Activated CD8-positive, alpha-beta memory T cell treated with anti-CD3 and anti-CD28 coated beads, Interleukin-2, amount 50 U/mL, for 4 hours (primary cell): ENCODE results near the gene SCAND1.
"Not testable (repeated sequence)": the region's sequence is repeated elsewhere in the genome, so short reads cannot be mapped to it uniquely, and the experiment has no call there.

ENCODE experiments used
- DNase-seq: peaks from one replicate; pipeline ENCODE4 v3.0.0-alpha.2; 2020

The SCAND1 gene

DNA sequence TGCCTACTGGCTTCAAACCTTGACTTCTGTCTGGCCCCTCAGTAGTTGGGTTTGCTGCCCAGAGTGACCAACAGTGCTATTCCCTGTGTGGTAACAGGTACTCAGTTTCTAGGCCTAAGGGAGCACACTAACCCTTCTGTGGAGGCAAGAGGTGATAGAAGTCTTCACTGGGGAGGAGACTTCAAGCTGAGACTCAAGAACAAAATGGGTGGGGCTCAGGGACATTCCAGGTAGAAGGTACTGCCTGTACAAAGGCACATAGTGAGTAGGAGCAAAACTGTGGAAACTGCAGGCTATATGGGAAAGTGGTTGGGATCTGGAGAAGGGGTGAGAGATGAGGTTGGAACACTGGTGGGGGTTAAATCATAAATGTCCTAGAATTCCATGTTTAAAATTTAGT, 2.3 kb upstream of the SCAND1 start:
- DNase-seq, result no peak

DNA sequence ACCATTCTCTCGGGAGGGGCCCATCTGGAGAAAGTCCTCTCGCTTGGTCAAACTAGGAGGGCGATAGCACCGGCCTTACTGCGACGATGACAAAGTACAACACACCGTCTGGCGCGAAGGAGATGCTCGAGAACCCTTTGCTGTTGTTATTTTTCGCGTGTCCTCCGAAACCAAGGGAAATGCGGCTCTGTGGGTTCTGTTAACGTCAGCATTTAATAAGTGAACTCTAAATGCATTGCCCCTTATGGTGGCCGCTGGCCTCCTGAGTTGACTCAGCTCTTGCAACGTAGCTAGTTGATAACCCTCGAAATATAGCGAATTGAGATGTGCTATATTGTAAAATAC, 577 bp upstream of the SCAND1 start:
- no peak for DNase-seq

DNA sequence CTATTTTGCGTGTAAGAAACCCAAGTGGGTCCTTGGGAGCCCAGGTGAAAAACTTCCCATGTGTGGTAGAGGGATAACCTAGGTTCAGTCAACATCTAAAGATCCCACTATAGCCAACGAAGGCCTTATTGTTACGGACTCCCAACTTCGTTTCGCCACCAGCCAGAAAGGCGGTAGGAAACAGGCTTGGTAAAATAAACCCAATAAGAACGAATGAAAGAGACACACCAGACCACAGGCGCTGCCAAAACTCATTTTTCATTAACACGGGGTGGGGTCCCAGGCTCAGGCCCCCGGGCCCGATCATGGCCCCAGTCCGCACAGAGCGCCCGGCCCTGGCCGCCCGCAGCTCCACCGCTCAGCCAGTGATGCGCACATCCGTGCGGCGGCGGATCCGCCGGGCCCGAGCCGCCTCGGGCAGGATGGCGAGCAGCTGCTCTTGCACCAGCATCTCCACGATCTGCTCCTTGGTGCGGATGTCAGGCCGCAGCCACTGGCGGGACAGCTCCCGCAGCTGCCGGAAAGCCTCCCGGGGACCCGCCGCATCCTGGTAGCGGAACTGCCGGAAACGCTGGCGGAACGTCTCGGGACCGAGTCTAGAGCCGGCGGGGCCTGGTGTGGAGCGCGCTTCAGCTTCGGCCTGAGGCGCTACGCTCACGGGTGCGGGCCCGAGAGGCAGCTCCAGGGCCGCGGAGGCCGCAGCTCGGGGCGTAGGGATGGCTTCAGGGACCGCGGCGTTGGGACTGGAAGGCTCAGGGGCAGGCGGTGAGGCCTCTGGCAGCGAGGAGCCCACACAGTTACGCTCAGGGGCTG, 709 bp downstream of the SCAND1 start:
- DNase-seq, result peak; percentile 57

DNA sequence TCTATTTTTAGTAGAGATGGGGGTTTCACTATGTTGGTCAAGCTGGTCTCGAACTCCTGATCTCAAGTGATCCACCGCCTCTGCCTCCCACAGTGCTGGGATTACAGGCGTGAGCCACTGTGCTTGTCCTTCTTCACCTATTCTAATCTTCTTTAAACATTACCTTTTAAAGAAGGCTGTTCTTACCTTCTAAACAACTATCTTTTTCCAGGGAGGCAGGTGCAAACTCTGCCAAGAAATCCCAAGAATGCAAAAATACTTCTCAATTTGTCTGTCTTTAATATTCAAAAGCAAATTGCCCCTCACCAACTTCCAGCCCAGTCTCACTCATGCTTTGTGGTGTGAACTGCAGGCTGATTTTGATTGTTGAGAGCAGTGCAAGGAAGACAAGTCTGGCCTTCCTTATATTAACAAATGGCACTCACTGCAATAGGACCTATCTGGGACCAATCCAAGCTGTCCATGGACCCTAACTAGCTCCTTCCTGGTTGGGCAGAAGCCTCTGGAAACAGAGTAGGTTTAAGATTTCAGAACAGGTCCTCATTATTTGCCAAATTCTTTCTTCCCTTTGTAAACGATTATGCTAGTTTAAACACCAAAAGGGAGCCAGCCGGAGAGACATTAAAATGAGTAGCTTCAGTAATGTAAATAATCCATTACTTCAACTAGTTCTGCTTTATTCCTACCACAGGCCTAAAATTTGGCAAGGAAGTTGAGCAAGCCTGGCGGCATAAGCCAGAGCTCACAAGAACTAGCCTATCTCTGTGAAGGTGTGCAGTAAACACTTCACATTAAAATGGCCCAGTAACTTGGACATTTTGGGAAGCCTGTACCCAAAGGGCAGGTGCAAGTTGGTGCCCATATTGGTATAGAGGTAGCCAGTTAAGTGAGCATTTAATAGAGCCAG, 1.6 kb downstream of the SCAND1 start:
- DNase-seq, result no peak

DNA sequence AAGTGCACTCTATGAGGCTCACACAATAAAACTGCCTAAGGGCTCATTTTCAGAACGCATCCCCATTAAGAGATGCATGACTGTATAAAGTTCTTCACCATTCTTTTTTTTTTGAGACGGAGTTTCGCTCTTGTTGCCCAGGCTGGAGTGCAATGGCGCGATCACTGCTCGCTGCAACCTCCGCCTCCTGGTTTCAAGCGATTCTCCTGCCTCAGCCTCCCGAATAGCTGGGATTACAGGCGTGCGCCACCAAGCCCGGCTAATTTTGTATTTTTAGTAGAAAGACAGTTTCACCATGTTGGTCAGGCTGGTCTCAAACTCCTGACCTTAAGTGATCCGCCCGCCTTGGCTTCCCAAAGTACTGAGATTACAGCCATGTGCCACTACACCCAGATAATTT, 2.2 kb downstream of the SCAND1 start:
- DNase-seq, result not testable (repeated sequence)

DNA sequence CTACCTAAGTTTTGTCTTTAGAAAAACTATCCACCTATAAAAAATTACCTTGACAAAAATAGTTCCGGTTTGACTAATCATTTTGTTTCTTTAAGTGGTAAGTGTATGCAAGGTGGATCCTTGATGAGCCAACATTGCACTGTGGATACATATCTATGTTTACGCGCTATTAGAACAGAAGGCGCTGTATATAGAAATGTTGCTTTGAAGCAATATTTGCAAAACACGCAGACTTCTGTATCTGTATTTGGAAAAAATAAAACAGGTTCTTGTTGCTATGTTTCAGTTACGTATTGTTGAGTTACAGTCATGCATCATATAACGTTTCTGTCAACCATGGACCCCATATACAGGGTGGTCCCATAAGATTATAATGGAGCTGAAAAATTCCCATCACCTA, 4.2 kb downstream of the SCAND1 start:
- no peak for DNase-seq

DNA sequence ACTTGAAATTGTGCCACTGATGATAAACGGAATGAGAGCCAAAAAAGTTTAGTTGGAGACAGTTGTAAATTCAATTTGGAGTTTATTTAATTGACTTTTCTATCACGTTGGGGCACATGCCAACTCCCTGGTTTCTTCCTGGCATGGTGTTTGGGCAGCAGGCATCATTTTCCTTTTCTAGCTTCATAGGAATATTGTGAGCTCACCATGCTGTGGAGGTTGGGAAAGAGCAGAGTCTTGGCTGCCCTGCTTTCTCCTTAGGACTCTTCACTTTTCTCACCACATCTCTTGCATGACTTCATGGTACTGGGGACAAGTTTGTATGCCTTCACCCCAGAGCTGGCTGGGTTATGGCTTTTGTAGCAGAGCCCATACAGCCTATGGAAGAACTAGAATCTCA, 6.4 kb downstream of the SCAND1 start:
- DNase-seq, result no peak

DNA sequence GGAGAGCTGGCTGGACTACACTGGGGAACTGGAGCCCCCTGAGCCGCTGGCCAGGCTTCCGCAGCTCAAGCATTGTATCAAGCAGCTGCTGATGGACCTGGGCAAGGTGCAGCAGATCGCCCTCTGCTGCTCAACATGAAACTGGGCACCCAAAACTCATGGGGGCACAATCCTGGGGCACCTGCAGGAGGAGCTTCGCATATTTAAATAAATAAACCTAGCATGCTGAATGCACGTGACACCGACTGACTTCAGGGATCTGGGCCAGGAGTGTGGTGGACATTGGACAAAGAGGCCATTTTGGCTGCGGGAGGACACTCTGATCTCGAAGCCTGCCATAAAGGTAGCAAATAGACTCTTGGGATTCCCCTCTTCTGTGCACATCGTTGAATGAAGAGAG, 6.8 kb downstream of the SCAND1 start:
- peak; percentile 23 for DNase-seq

DNA sequence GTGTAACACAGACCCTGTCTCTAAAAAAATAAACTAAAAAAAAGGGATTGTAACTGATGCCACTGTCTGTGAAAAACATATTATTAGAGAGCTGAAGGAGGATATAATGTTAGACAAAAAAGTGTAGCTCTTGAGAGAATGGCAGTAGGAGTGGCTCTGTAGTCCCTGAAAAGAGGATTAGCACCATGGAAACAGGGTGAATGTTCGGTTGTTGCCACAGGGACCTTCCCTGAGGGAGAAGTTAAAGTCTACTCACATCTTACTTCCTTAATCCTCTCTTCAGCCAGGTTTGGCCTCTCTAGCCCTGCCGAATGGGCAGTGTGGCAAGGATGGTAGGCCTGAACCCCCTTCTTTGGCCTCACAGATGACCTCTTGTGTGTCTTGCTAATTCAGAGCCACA, 12.1 kb downstream of the SCAND1 start:
- DNase-seq, result no peak

DNA sequence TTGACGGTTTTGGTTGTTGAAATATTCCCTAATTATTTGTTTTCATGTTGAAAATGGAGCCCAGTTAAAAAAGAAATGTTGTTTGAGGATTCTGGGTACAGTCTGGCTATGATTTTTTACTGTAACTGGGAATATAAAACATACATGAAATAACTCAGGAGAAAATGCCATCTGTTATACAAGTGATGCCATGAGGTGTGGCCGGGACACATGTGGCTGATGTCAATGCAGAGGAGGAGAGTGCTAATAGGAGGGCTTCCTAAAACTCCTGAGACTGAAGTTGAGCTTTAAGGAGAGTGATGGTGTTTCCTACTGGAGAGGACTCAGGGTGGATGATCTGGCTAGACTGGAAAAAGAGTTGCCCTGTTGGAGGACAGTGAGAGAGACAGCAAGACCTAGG, 12.7 kb downstream of the SCAND1 start:
- DNase-seq, result no peak

DNA sequence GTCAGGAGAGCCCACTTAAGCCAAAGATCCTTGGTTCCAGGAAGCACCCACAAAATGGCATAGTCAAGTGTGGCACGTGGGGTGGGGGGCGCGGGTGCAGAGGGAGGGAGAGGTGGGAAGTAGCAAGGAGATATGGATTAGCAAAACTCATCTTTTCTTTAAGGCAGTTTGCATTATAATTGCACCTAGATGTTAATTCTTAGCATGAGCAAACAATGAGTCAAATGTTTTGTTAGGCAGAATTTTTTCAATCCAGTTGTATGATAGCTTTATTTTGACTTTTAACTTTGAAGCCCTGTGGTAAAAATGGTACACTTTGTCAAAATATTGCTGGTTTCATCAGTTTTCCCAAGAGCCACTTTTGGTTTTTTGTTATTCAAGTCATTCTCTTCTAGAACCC, 15.0 kb downstream of the SCAND1 start:
- DNase-seq, result no peak

DNA sequence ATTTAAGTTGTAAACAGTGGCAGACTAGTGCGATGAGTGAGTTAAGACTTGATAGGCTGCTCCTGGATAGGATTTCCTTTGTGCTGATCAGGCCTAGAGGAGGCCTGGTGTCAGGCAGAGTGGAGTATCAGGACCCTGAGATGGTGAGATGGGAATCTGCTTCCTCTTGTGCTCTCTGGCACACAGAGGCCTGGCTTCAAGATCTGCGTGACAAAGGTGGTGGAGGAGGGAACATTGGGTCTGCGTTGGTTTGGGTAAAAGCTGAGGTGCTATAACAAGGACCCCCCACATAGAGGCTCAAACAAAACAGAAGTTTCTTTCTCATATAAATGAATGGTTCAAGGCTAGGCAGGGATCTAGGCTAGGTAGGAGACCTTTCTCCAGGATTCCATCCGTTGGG, 20.3 kb downstream of the SCAND1 start:
- no peak for DNase-seq

DNA sequence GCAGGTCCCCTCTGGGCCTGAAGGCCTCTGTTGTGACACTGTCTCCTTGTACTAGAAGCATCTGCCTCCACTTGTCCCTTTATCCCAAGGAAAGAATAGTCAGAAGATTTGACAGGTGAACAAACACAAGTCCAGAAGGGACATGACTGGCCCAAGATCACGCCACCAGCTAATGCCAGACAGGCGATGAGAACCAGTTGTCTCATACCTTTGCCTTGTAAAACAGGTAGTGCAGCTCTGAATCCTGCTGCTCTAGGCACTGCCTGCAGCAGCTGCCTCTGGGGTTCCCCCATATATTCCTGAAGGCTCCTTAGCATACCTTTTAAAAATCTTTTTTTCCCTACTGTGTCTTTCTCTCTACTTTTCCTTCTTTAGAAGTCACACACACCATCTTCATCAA, 25.0 kb downstream of the SCAND1 start:
- DNase-seq, result no peak

DNA sequence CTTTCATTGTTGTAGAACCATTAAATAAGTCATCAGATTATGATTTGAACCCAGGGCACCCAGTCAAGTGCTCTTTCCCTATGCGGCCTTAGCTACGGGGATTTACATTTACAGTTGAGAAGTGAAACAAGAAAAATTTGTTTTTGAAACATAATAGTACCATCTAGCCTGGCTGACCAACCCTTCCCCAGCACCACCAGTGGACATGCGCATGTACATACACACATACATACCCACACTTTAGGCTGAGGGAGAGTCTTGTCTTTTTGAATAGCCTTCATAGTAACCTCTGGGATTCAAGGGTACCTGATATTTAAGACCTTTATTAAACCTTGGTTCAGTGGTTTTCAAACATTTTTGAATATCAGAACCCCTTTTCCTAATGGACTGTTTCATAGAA, 33.8 kb downstream of the SCAND1 start:
- no peak for DNase-seq

DNA sequence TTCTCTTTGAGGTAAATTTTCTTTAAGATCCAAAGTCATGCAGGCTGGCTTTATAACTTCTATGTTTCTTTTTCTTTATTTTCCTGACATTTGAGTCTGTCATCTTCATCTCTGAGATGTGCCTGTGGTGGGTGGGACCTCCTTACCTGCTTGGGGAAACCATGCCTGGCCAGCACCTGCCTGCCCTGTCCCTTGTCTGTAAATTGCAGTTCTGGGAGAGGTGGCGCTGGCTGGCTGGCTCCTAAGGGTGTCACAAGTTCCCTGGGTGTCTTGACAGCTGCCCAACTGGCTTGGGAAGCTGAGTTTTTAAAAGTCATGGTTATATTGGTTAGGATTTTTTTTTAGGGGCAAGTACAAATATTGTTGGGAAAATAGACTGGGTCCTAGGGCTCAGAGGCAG, 36.3 kb downstream of the SCAND1 start:
- no peak for DNase-seq

DNA sequence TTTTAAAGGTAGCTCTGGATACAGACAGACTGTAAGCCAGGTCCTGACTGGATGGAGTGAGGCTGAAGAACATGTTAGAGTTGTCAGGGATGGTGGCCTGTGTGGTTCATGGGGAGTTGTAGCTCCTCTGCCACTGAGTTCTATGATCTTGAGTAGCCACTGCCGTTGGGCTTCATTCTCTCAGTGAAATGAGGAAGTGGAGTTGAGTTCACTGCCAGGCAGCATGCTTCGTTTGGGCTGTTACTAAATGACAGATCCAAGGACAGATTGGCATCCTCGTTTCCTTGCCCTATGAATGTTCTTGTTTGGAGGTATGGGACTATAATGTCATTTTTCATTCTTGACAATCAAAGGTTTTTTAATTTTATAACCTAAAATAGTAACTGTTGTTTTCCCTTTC, 37.2 kb downstream of the SCAND1 start:
- no peak for DNase-seq

DNA sequence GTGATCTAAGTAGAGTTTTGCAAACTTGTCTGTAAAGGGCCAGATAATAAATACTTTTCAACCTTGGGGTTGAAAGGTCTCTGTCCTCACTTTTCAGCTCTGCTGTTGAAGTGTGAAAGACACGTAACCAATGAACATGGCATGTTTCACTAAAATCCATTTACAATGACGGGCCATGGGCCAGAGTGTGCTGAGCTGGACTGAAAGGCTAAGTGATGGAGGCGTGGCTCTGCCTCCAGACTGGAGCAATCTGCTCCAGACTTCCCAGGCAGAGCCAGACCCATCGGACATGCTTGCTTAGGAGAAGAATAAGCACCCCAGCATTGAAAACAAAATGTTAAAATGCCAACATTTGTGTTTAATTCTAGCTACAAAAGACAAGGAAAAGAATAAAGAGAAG, 41.4 kb downstream of the SCAND1 start:
- no peak for DNase-seq

DNA sequence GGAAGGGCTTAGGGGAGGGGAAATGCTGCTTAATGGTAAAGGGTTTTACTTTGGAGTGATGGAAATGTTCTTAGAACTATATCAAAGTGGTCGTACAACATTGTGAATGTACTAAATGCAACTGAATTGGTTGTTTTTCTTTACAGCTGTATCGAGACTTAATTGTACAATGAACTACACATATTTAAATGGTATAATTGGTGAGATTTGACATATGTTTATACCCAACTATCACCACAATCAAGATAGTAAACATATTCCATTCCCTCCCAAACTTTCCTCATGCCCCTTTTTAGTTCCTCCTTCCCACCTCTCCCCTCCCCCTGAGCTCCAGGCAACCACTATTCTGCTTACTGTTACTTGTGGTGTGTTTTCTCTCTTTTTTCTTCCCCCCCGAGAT, 44.0 kb downstream of the SCAND1 start:
- DNase-seq, result no peak

DNA sequence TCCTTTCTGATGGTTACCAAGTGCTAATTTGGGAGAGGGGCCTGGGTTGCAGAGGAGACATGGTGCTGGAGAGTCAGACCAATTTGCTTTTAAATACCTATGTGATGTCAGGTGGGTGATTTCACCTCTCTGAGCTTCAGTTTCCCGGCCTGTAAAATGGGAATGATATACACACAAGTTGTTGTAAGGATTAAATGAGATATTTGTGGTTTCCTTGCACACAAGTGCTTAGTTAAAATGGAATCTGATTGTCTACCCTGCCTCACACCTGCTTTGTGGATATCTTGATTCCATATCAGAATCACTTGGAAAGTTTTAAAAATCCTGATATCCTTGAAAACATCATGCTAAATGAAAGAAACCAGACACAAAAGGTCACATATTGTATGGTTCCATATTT, 44.5 kb downstream of the SCAND1 start:
- no peak for DNase-seq

DNA sequence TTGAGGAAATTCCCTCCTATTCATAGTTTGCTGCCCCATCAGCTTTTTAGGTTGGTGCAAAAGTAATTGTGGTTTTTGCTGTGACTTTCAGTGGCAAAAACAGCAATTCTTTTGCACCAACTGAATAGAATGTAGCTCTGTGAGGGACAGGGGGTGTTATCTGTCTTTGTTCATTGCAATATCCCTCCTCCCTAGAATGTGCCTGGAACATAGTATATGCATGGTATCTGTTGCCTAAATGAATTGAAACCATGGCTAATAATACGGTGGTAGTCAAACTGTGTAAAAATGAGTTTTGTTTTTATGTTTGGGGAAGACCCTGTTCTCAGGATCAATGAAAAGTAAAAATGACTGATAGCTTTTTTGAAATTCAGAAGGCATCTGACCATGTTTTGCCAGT, 45.1 kb downstream of the SCAND1 start:
- DNase-seq, result no peak

DNA sequence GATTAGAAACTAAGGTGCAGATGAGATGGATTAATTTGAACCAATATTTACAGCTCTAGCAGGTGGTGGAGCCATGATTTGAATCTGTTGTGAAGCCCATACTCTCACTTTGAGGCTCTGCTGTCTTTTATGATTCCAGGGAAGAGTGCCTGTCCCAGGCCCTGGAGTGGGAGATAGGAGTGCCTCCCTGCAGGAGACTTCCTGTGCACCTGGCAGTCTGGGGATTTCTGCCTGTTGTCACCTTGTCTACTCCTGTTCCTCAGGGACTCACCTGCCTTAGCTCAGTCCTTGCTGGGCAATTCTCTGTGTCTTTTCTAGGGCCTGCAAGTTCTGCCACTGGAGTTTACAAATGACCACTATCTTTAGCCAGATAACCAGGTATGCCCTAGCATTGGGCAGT, 46.3 kb downstream of the SCAND1 start:
- DNase-seq, result no peak

DNA sequence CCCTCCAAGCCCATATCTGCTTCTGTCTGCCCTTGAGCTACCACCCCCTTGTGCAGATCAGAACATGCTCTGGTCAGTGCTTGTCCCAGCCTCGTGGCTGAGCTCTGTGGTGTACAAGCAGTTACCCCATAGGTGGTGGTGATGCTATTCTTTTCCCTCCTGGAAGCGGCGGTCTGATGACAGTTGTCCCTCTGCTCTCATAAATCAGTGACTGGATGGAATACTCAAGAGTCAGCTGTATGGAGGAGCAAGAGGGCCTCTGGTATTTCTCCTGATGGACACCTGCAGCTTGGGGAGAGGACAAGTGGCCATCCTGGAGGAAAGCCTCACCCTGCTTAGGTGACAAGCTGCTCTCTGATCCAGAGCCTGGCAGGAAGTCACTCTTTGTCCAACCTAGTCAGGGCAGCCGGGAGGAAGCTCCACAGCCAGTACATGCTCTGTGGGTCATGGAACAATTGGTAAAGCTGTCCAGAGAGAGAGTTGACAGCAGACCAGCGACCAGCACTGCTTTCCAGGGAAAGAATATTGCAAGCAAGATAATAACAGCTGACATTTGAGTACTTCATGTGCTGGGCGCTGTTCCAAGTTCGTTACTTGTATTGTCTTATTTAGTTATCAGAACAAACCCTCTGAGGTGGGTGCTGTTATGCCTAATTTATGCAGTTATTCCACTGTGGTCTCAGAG, 47.1 kb downstream of the SCAND1 start:
- no peak for DNase-seq

DNA sequence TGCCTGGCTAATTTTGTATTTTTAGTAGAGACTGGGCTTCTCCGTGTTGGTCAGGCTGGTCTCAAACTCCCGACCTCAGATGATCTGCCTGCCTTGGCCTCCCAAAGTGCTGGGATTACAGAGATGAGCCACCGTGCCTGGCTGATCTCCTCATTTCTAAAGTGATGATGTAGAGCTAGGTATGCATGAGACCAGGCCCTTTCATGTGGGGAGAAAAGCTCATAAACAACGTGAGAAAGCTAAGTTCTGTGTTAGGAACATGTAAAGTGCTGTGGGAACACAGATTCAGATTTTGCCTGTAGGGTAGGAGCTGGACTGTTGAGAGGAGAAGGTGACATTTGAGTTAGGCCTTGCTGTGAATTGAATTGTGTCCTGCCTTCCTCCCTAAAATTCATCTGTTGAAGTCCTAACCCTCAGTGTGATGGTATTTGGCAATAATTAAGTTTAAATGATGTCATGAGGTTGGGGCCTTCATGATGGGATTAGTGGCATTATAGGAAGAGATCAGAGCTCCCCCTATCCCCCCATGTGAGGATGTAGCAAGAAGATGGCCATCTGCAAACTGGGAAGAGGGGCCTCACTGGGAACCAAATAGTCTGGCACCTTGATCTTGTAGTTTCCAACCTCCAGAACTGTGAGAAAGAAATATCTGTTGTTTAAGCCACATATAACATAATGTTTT, 49.2 kb downstream of the SCAND1 start:
- DNase-seq, result no peak
